CD4-positive, alpha-beta T cell treated with Interferon gamma for 1 hour (primary cell): ENCODE results near the gene ANKRD34A.

Experiments used
- DNase-seq: peaks from one replicate; pipeline ENCODE4 v3.0.0-alpha.2; 2020

ANKRD34A gene

GRCh38 chr1:145965119-145965744 lies 857 bp upstream of the ANKRD34A start:
- DNase-seq, result no peak

- DNase-seq, result no peak
These were observed 933 bp downstream of the ANKRD34A start for GRCh38 chr1:145963265-145964019.

GRCh38 chr1:145962157-145963102 lies 1.9 kb downstream of the ANKRD34A start:
- DNase-seq, result peak; percentile 7

- DNase-seq, result peak; percentile 36
These were observed 2.8 kb downstream of the ANKRD34A start for GRCh38 chr1:145961425-145962156.

GRCh38 chr1:145961109-145961424 lies 3.3 kb downstream of the ANKRD34A start:
- DNase-seq, result no peak

- peak; percentile 46 for DNase-seq
These were observed 3.8 kb downstream of the ANKRD34A start for GRCh38 chr1:145960468-145961108.

- DNase-seq, result no peak
These were observed 4.4 kb downstream of the ANKRD34A start for GRCh38 chr1:145959957-145960467.

GRCh38 chr1:145959333-145959732 lies 5.0 kb downstream of the ANKRD34A start:
- DNase-seq, result no peak

- DNase-seq, result no peak
These were observed 5.6 kb downstream of the ANKRD34A start for GRCh38 chr1:145958734-145959133.

- DNase-seq, result peak; percentile 93
These were observed 6.7 kb downstream of the ANKRD34A start, which contains the start of gene LIX1L for GRCh38 chr1:145957443-145958319. Gene LIX1L (minus strand): TSS chr1:145958017. CDS start chr1:145957927, 90 bp downstream.

- DNase-seq, result no peak
These were observed 7.5 kb downstream of the ANKRD34A start for GRCh38 chr1:145956781-145957442.

GRCh38 chr1:145956361-145956760 lies 8.0 kb downstream of the ANKRD34A start:
- DNase-seq, result no peak

GRCh38 chr1:145955436-145955835 lies 8.9 kb downstream of the ANKRD34A start:
- no peak for DNase-seq

- no peak for DNase-seq
These were observed 10.5 kb downstream of the ANKRD34A start for GRCh38 chr1:145953861-145954260.

- no peak for DNase-seq
These were observed 11.5 kb downstream of the ANKRD34A start for GRCh38 chr1:145952903-145953302.

GRCh38 chr1:145951526-145951925 lies 12.8 kb downstream of the ANKRD34A start:
- no peak for DNase-seq

- DNase-seq, result no peak
These were observed 15.2 kb downstream of the ANKRD34A start for GRCh38 chr1:145949219-145949618.

- no peak for DNase-seq
These were observed 16.8 kb downstream of the ANKRD34A start for GRCh38 chr1:145947551-145947950.

GRCh38 chr1:145946477-145946986 lies 17.8 kb downstream of the ANKRD34A start:
- DNase-seq, result no peak

GRCh38 chr1:145944532-145944931 lies 19.8 kb downstream of the ANKRD34A start:
- DNase-seq, result no peak
